SK-N-SH treated with all-trans-retinoic acid at 6 μM for 48 hours (cell line): ENCODE data around the gene PAX5.

Source experiments
- ATAC-seq: fragments of 200-7000 bp; cut with Tn5 transposase; 3 replicates; pipeline ENCODE4 v1.9.1; 2020; ENCODE audit warnings: mild to moderate bottlenecking, moderate library complexity
- ARNTL ChIP-seq: fragments of 450-650 bp; formaldehyde crosslinking; IDR thresholded peaks from 2 replicates; pipeline ENCODE4 v1.5.0; 2020; ENCODE audit warnings: low read depth, mild to moderate bottlenecking, moderate library complexity, borderline replicate concordance
- BACH2 ChIP-seq: fragments of 250-450 bp; sonication (Bioruptor Pico); IDR thresholded peaks from 2 replicates; pipeline ENCODE4 v1.9.0; 2021; ENCODE audit warnings: mild to moderate bottlenecking, borderline replicate concordance
- CREB5 ChIP-seq: fragments of 250-450 bp; sonication (Bioruptor Pico); IDR thresholded peaks from 2 replicates; pipeline ENCODE4 v1.5.1; 2020; ENCODE audit warnings: low read depth, mild to moderate bottlenecking, moderate library complexity
- CSDC2 ChIP-seq: fragments of 250-450 bp; sonication (Bioruptor Pico); IDR thresholded peaks from 2 replicates; pipeline ENCODE4 v1.5.0; 2020; ENCODE audit warnings: mild to moderate bottlenecking, moderate library complexity
- CSRNP3 ChIP-seq: fragments of 250-450 bp; sonication (Bioruptor Pico); IDR thresholded peaks from 2 replicates; pipeline ENCODE4 v1.5.1; 2021; ENCODE audit warnings: mild to moderate bottlenecking, moderate library complexity
- ESRRG ChIP-seq: fragments of 250-450 bp; sonication (Bioruptor Pico); IDR thresholded peaks from 2 replicates; pipeline ENCODE4 v1.6.1; 2021; ENCODE audit warnings: mild to moderate bottlenecking
- GLIS3 ChIP-seq: fragments of 250-450 bp; sonication (Bioruptor Pico); IDR thresholded peaks from 2 replicates; pipeline ENCODE4 v1.5.0; 2020; ENCODE audit warnings: mild to moderate bottlenecking, moderate library complexity
- ISL1 ChIP-seq: fragments of 250-450 bp; sonication (Bioruptor Pico); IDR thresholded peaks from 2 replicates; pipeline ENCODE4 v2.1.2; 2022; ENCODE audit warnings: mild to moderate bottlenecking, moderate library complexity
- OSR1 ChIP-seq: fragments of 250-450 bp; sonication (Bioruptor Pico); IDR thresholded peaks from 2 replicates; pipeline ENCODE4 v1.8.0; 2022; ENCODE audit warnings: moderate library complexity, mild to moderate bottlenecking, inconsistent platforms
- PATZ1 ChIP-seq: fragments of 250-450 bp; sonication (Bioruptor Pico); IDR thresholded peaks from 2 replicates; pipeline ENCODE4 v1.8.0; 2020; ENCODE audit warnings: mild to moderate bottlenecking, moderate library complexity, borderline replicate concordance
- POU6F1 ChIP-seq: fragments of 250-450 bp; sonication (Bioruptor Pico); IDR thresholded peaks from 2 replicates; pipeline ENCODE4 v1.8.0; 2021; ENCODE audit warnings: low read depth, mild to moderate bottlenecking, moderate library complexity, borderline replicate concordance
- PPARA ChIP-seq: fragments of 250-450 bp; sonication (Bioruptor Pico); IDR thresholded peaks from 2 replicates; pipeline ENCODE4 v1.5.0; 2020; ENCODE audit warnings: mild to moderate bottlenecking, borderline replicate concordance
- RARB ChIP-seq: fragments of 250-450 bp; sonication (Bioruptor Pico); IDR thresholded peaks from 2 replicates; pipeline ENCODE4 v1.8.0; 2021; ENCODE audit warnings: mild to moderate bottlenecking, moderate library complexity
- SNAI2 ChIP-seq: fragments of 250-450 bp; sonication (Bioruptor Pico); IDR thresholded peaks from 2 replicates; pipeline ENCODE4 v1.5.0; 2020; ENCODE audit warnings: mild to moderate bottlenecking, moderate library complexity
- TCF4 ChIP-seq: fragments of 250-450 bp; sonication (Bioruptor Pico); IDR thresholded peaks from 2 replicates; pipeline ENCODE4 v1.8.0; 2021; ENCODE audit warnings: mild to moderate bottlenecking, moderate library complexity, borderline replicate concordance
- TOX ChIP-seq: fragments of 250-450 bp; sonication (Bioruptor Pico); IDR thresholded peaks from 2 replicates; pipeline ENCODE4 v1.8.0; 2021; ENCODE audit warnings: mild to moderate bottlenecking, moderate library complexity, borderline replicate concordance
- TSHZ2 ChIP-seq: fragments of 250-450 bp; sonication (Bioruptor Pico); IDR thresholded peaks from 2 replicates; pipeline ENCODE4 v1.5.0; 2020; ENCODE audit warnings: mild to moderate bottlenecking, moderate library complexity
- ZC3H10 ChIP-seq: fragments of 250-450 bp; sonication (Bioruptor Pico); IDR thresholded peaks from 2 replicates; pipeline ENCODE4 v1.5.1; 2021; ENCODE audit warnings: mild to moderate bottlenecking, moderate library complexity
- ZFP3 ChIP-seq: fragments of 250-450 bp; sonication (Bioruptor Pico); IDR thresholded peaks from 2 replicates; pipeline ENCODE4 v1.5.0; 2020; ENCODE audit warnings: mild to moderate bottlenecking, moderate library complexity
- ZFP30 ChIP-seq: fragments of 450-650 bp; formaldehyde crosslinking; IDR thresholded peaks from 2 replicates; pipeline ENCODE4 v1.5.0; 2022; ENCODE audit warnings: mild to moderate bottlenecking, moderate library complexity
- ZNF565 ChIP-seq: fragments of 450-650 bp; formaldehyde crosslinking; conservative IDR thresholded peaks from 2 replicates; pipeline ENCODE4 v1.5.0; 2020; ENCODE audit warnings: low read depth, mild to moderate bottlenecking, moderate library complexity
- ZNF70 ChIP-seq: fragments of 450-650 bp; formaldehyde crosslinking; IDR thresholded peaks from 2 replicates; pipeline ENCODE4 v1.5.0; 2020; ENCODE audit warnings: mild to moderate bottlenecking, moderate library complexity
- ZNF8 ChIP-seq: fragments of 450-650 bp; formaldehyde crosslinking; IDR thresholded peaks from 2 replicates; pipeline ENCODE4 v1.5.0; 2020; ENCODE audit warnings: mild to moderate bottlenecking, moderate library complexity

The PAX5 gene

GRCh38 chr9:36866840-36867239, 167.2 kb downstream of the PAX5 start:
- TF ChIP-seq GLIS3 (CRISPR knock-in tag) (no peak), TCF4 (CRISPR knock-in tag) (no peak), ZFP30 (no peak), BACH2 (CRISPR knock-in tag) (no peak), SNAI2 (no peak), ZFP3 (CRISPR knock-in tag) (no peak), ZC3H10 (no peak), RARB (CRISPR knock-in tag) (no peak), CREB5 (CRISPR knock-in tag) (no peak), POU6F1 (CRISPR knock-in tag) (no peak), OSR1 (CRISPR knock-in tag) (no peak), TOX (CRISPR knock-in tag) (no peak), PPARA (CRISPR knock-in tag) (no peak), ZNF565 (no peak), ESRRG (no peak), ARNTL (CRISPR knock-in tag) (no peak), PATZ1 (CRISPR knock-in tag) (no peak), ZNF70 (no peak), CSDC2 (CRISPR knock-in tag) (no peak), ISL1 (CRISPR knock-in tag) (no peak)
- peak; percentile 47; the same call in 2 of the 3 replicates for ATAC-seq

GRCh38 chr9:36865731-36866635, 168.1 kb downstream of the PAX5 start:
- ATAC-seq: no peak

More at GRCh38 chr9:36865731-36866635, 168.1 kb downstream of the PAX5 start:
- TF ChIP-seq ZNF70 (no peak), OSR1 (CRISPR knock-in tag) (no peak), CSRNP3 (CRISPR knock-in tag) (no peak), PATZ1 (CRISPR knock-in tag) (no peak), CREB5 (CRISPR knock-in tag) (no peak), POU6F1 (CRISPR knock-in tag) (no peak), GLIS3 (CRISPR knock-in tag) (no peak), TSHZ2 (CRISPR knock-in tag) (no peak), ZNF8 (no peak), ISL1 (CRISPR knock-in tag) (no peak), SNAI2 (no peak), CSDC2 (CRISPR knock-in tag) (no peak), ARNTL (CRISPR knock-in tag) (no peak), ZFP30 (no peak), RARB (CRISPR knock-in tag) (no peak), ESRRG (no peak), TCF4 (CRISPR knock-in tag) (no peak)
- TF ChIP-seq, all 23 proteins: peak for 0
